PC-9 (cell line): ENCODE data around the gene EHD4. TPM values are rescaled to one million over a fixed set of nuclear protein-coding genes. Genes with fewer than 3 reads are reported as not detected.

Experiments used
- BruUV-seq: library from RNA; stranded (reverse); fragments of 400-500 nt; replicated peaks from 2 replicates; lab custom pipeline; 2021; lab: Mats Ljungman, UMichigan
- CTCF ChIA-PET: fragments of 300-600 bp; sonication (Branson Sonifier 250); formaldehyde crosslinking; loops from one replicate; lab custom pipeline; 2022; ENCODE audit warnings: antibody characterized with exemption; lab: Charles Lee
- POLR2A ChIA-PET: fragments of 300-600 bp; sonication (Branson Sonifier 250); formaldehyde crosslinking; loops from one replicate; lab custom pipeline; 2022; ENCODE audit warnings: antibody characterized with exemption; ENCODE audit not compliant: unreplicated experiment; lab: Charles Lee
- DNase-seq, 2 experiments: peaks; one replicate each; pipeline versions ENCODE4 v3.0.0 to v3.0.0-alpha.2; 2015 to 2022; ENCODE audit warnings: mixed read lengths in 1 of 2
- H2AFZ ChIP-seq: fragments of 200-600 bp; sonication (generic); 2 replicates; pipeline ENCODE4 v1.8.1; 2017; ENCODE audit warnings: antibody characterized with exemption
- H3F3A ChIP-seq: fragments of 200-600 bp; sonication (generic); 2 replicates; pipeline ENCODE4 v1.8.1; 2017; ENCODE audit warnings: antibody characterized with exemption, mild to moderate bottlenecking, low read depth; ENCODE audit not compliant: insufficient read depth
- H3K27ac ChIP-seq: fragments of 200-600 bp; sonication (generic); 2 replicates; pipeline ENCODE4 v1.6.1; 2016; ENCODE audit warnings: mixed run types
- H3K27me3 ChIP-seq: fragments of 200-600 bp; sonication (generic); 2 replicates; pipeline ENCODE4 v1.6.1; 2016; ENCODE audit warnings: low read depth, mixed run types; ENCODE audit not compliant: insufficient read depth
- H3K36me3 ChIP-seq: fragments of 200-600 bp; sonication (generic); 2 replicates; pipeline ENCODE4 v1.6.1; 2016; ENCODE audit warnings: low read depth, mixed run types
- H3K4me1 ChIP-seq: fragments of 200-600 bp; sonication (generic); replicated peaks from 2 replicates; pipeline ENCODE4 v1.6.1; 2016; ENCODE audit warnings: mixed run types; ENCODE audit not compliant: insufficient read depth
- H3K4me2 ChIP-seq: fragments of 200-600 bp; sonication (generic); 2 replicates; pipeline ENCODE4 v1.6.1; 2017; ENCODE audit warnings: mixed run types
- H3K4me3 ChIP-seq: fragments of 200-600 bp; sonication (generic); 2 replicates; pipeline ENCODE4 v1.6.1; 2016; ENCODE audit warnings: mixed run types
- H3K79me2 ChIP-seq: fragments of 200-600 bp; sonication (generic); 2 replicates; pipeline ENCODE4 v1.6.1; 2017; ENCODE audit warnings: low read depth, mixed run types
- H3K9me2 ChIP-seq: fragments of 200-600 bp; sonication (generic); 2 replicates; pipeline ENCODE4 v1.8.1; 2017; ENCODE audit warnings: mild to moderate bottlenecking; ENCODE audit not compliant: insufficient read depth
- H3K9me3 ChIP-seq: fragments of 200-600 bp; sonication (generic); 2 replicates; pipeline ENCODE4 v1.8.1; 2016; ENCODE audit warnings: low read depth; ENCODE audit not compliant: insufficient read depth
- H4K20me1 ChIP-seq: fragments of 200-600 bp; sonication (generic); 2 replicates; pipeline ENCODE4 v1.8.1; 2017; ENCODE audit not compliant: insufficient read depth
- EZH2 ChIP-seq: fragments of 200-600 bp; sonication (generic); IDR thresholded peaks from 2 replicates; pipeline ENCODE4 v1.8.0; 2017; ENCODE audit warnings: antibody characterized with exemption, low read depth
- intact Hi-C: fragments of 100-400 bp; cut with micrococcal nuclease; formaldehyde crosslinking; loops from one replicate; pipeline ENCODE4 v1.10.0; 2022; ENCODE audit not compliant: unreplicated experiment
- total RNA-seq: library from RNA; stranded (reverse); gene quantifications from 2 replicates; pipeline ENCODE4 v1.2.3, GENCODE V29; 2021
- TF ChIP-seq, protein P1 (sequence below): fragments of 200-600 bp; sonication (generic); conservative IDR thresholded peaks from 2 replicates; pipeline ENCODE4 v1.6.1; 2017; ENCODE audit warnings: mixed run types, antibody characterized with exemption, mild to moderate bottlenecking, moderate library complexity

The EHD4 gene
- total RNA-seq, 1 experiment from 2014 or later, result 18.1 TPM

DNA sequence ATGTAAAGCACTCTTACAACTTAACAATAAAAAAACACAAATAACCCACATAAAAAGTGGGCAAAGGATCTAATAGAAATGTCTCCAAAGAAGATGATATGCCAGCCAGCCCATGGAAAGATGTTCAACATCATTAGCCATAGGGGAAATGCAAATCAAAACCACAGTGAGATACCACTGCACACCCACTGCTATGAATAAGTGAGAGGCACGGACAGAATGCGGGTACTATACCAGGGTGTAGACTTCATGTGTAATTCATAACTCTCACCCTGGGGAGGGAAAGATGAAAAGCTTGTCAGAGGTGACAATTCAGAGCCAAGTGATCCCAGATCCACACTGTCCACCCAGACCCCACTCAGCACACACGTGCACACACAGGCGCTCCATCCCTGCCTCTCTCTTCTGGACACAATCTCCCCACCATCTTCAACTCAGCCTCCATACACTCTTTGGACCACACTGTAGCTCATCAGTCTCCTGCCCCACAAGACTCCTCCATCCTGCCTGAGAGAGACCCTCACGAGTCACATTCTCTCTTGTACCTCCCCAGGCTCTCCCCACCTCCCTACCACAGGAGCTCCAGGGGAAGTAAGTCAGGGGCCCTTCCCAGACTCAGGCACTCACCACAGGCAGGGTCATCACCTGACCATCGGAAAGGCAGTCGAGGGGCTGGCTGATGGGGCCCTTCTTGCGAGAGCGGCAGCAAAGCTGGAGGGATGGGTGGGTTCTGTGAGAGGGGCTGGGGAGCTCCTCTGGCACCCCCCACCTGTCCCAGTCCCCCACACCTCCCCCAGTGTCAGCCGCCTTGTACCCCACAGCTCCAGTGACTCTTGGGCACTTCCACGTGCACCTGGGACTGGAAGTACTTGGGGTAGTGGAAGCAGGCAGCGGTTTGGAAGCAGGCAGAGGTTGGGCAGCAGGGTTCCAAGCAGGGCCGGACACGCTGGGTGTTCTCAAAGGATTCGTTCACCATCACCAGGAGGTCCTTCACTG lies 27.2 kb upstream of the EHD4 start:
- TF ChIP-seq, protein P1, sequence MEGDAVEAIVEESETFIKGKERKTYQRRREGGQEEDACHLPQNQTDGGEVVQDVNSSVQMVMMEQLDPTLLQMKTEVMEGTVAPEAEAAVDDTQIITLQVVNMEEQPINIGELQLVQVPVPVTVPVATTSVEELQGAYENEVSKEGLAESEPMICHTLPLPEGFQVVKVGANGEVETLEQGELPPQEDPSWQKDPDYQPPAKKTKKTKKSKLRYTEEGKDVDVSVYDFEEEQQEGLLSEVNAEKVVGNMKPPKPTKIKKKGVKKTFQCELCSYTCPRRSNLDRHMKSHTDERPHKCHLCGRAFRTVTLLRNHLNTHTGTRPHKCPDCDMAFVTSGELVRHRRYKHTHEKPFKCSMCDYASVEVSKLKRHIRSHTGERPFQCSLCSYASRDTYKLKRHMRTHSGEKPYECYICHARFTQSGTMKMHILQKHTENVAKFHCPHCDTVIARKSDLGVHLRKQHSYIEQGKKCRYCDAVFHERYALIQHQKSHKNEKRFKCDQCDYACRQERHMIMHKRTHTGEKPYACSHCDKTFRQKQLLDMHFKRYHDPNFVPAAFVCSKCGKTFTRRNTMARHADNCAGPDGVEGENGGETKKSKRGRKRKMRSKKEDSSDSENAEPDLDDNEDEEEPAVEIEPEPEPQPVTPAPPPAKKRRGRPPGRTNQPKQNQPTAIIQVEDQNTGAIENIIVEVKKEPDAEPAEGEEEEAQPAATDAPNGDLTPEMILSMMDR, result no peak
- no peak for TF ChIP-seq EZH2
- Histone ChIP-seq H3K27ac (no peak overlapping the region), H3K36me3 (no peaks in the 10 kb centered on the region), H3K4me3 (no peak overlapping the region), H3K27me3 (no peaks in the 10 kb centered on the region), H3K4me2 (no peak overlapping the region), H2AFZ (no peak overlapping the region), H3K79me2 (no peaks in the 10 kb centered on the region), H4K20me1 (no peaks in the 10 kb centered on the region), H3K4me1 (no peaks in the 10 kb centered on the region), H3K9me3 (no peaks in the 10 kb centered on the region), H3F3A (no peaks in the 10 kb centered on the region), H3K9me2 (no peaks in the 10 kb centered on the region)
- intact Hi-C loops, result no loop called here
- POLR2A ChIA-PET, result no interaction called here
- CTCF ChIA-PET, result no interaction called here
- DNase-seq, result no peak
- no TSS peak for BruUV-seq

- H3K9me2 ChIP-seq, result no peaks in the 10 kb centered on the region
- POLR2A ChIA-PET, result interaction anchor here (0.6 to 0.7 kb wide), 3 partner anchors 44 to 1970 kb away, joined by 3 to 11 read pairs (median 4); no protein-coding TSS in a partner anchor
- TF ChIP-seq, protein P1, result no peak
- no peak for TF ChIP-seq EZH2
- H3K79me2 ChIP-seq, result no peaks in the 10 kb centered on the region
- no peaks in the 10 kb centered on the region for H3F3A ChIP-seq
- no peaks in the 10 kb centered on the region for H3K9me3 ChIP-seq
- BruUV-seq, result no TSS peak
- intact Hi-C loops, result no loop called here
- H4K20me1 ChIP-seq, result no peaks in the 10 kb centered on the region
- no peaks in the 10 kb centered on the region for H3K4me1 ChIP-seq
- no peak overlapping the region for H3K4me3 ChIP-seq
- H3K27me3 ChIP-seq, result no peaks in the 10 kb centered on the region
- CTCF ChIA-PET, result interaction anchor here (1.0 kb wide), 1 partner anchor 59 kb away, joined by 3 read pairs; no protein-coding TSS in a partner anchor
- no peak overlapping the region for H2AFZ ChIP-seq
- H3K27ac ChIP-seq, result no peak overlapping the region
- DNase-seq, result no peak
- no peaks in the 10 kb centered on the region for H3K36me3 ChIP-seq
- no peak overlapping the region for H3K4me2 ChIP-seq
Measured at GRCh38 chr15:41997845-41998244, 25.5 kb upstream of the EHD4 start.

GRCh38 chr15:41996921-41997592 lies 24.7 kb upstream of the EHD4 start:
- DNase-seq, result no peak
- POLR2A ChIA-PET, result interaction anchor here (0.6 to 0.7 kb wide), 2 partner anchors 334 to 1969 kb away, joined by 3 to 11 read pairs; no protein-coding TSS in a partner anchor
- H3K27me3 ChIP-seq, result no peaks in the 10 kb centered on the region

More at GRCh38 chr15:41996921-41997592, 24.7 kb upstream of the EHD4 start:
- Histone ChIP-seq H3K27ac (no peak overlapping the region), H3K9me2 (no peaks in the 10 kb centered on the region), H3K79me2 (no peaks in the 10 kb centered on the region), H3K4me3 (no peak overlapping the region), H3F3A (no peaks in the 10 kb centered on the region), H3K9me3 (no peaks in the 10 kb centered on the region), H3K4me1 (no peaks in the 10 kb centered on the region), H2AFZ (no peak overlapping the region), H3K36me3 (no peaks in the 10 kb centered on the region), H4K20me1 (no peaks in the 10 kb centered on the region), H3K4me2 (no peak overlapping the region)
- BruUV-seq, result no TSS peak
- CTCF ChIA-PET, result interaction anchor here (1.0 kb wide), 1 partner anchor 60 kb away, joined by 3 read pairs; no protein-coding TSS in a partner anchor
- intact Hi-C loops, result no loop called here
- TF ChIP-seq EZH2, result no peak
- TF ChIP-seq, protein P1, result no peak
